HG02852 (cell line): ENCODE measurements around the gene PLA2G2D.

Experiments used
- ATAC-seq: cut with Tn5 transposase; IDR thresholded peaks from one replicate; pipeline ENCODE4 v1.9.1; 2021; ENCODE audit warnings: mild to moderate bottlenecking, moderate library complexity; ENCODE audit not compliant: unreplicated experiment

Gene PLA2G2D

DNA sequence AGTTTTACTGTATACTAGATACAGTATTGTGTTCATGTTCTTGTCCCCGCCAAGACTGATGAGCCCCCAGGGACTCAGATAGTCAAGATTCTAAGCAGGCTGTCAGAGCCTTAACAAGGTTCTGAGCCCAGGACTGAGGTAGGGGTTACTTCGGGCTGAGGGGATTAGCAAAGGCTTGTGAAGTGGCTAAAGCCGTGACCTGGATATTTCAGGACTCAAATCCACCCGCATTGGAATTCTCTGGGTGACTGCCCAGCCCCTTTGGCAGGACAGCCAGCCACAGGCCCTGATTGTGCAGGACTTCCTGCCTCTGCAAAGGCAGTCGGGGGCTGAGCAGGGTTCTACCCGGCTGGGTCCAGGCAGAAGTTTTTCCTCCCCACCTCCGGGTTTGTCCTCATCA lies 49.5 kb downstream of the PLA2G2D start, which contains the start of gene PLA2G5:
TSS of gene PLA2G5 (plus strand) at position 321 of the 400 bp plus-strand sequence. CDS start 14,637 bp downstream, outside the sequence.
- ATAC-seq: no peak

GRCh38 chr1:20068722-20069121 lies 50.6 kb downstream of the PLA2G2D start:
- ATAC-seq: no peak

- no peak for ATAC-seq
Observed at GRCh38 chr1:20063861-20064292, 55.5 kb downstream of the PLA2G2D start.
